ENCODE measurements around the gene MMP24. TPM values are rescaled to one million over a fixed set of nuclear protein-coding genes. Genes with fewer than 3 reads are reported as not detected.

Gene MMP24
- total RNA-seq, 1 experiment from 2014 or later, result 23.0 TPM

DNA sequence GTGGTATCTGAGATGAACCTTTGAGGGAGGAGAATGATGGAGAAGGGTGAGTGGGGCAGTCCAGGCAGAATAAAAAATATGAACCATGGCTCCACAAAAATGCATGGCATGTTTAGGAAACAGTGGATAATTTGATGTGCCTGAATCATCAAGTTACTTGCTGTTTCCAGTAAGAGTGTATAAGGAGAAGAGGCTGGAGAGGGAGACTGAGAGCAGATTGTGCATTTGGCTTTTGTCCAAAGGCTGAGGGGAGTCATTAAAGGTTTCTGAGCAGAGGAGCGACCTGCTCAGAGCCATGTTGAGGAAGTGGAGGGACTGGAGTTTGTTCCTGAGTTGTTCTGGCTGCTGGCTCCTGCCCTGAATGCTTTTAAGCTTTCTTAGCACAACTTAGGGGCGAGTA, 6.1 kb downstream of the MMP24 start:
- no peak overlapping the region for H2AFZ ChIP-seq (ENCODE audit: low read length)
- no peak overlapping the region for H2AK5ac ChIP-seq (ENCODE audit: insufficient read length, low read length)
- Mint-ChIP-seq H3K4me3 (no peak overlapping the region), H3K27me3 (ENCODE audit: low read depth) (peaks cover 2% of the 10 kb centered on the region; the same call in 1 of the 2 replicates), H3K4me1 (peaks cover 3 to 21% of the 10 kb centered on the region in 2 experiments; a peak in 2 of 4 replicates), H3K9me3 (peaks cover 0 to 3% of the 10 kb centered on the region in 2 experiments; a peak in 2 of 5 replicates), H3K27ac (peak overlapping the region in 1 of 3 experiments; percentile 4; a peak in 1 of 7 replicates), H3K36me3 (ENCODE audit: insufficient read depth in 1 of 3, low read depth in 3 of 3) (peaks cover 0 to 14% (median 5%) of the 10 kb centered on the region in 3 experiments; a peak in 4 of 7 replicates)
- H4K91ac ChIP-seq (ENCODE audit: insufficient read length, low read depth, low read length), result no peak overlapping the region
- no peak overlapping the region for H2BK120ac ChIP-seq (ENCODE audit: low read depth, low read length, poor library complexity, severe bottlenecking)
- H3K23ac ChIP-seq (ENCODE audit: insufficient read length, low read depth, low read length), result no peak overlapping the region
- H3K56ac ChIP-seq (ENCODE audit: insufficient read length, low read depth, low read length), result no peak overlapping the region
- no peak overlapping the region for H2BK20ac ChIP-seq (ENCODE audit: low read depth, low read length, poor library complexity, severe bottlenecking)
- no peaks in the 10 kb centered on the region for H3K27me3 ChIP-seq (ENCODE audit: insufficient read depth, low read length)
- no peak overlapping the region for H3K18ac ChIP-seq (ENCODE audit: insufficient read length, low read depth, low read length)
- no peak overlapping the region for H2BK5ac ChIP-seq (ENCODE audit: insufficient read length, low read length)
- H3K23me2 ChIP-seq (ENCODE audit: insufficient read length, low read depth, low read length, poor library complexity, severe bottlenecking), result no peaks in the 10 kb centered on the region
- no peak overlapping the region for H3K14ac ChIP-seq (ENCODE audit: insufficient read depth, low read length)
- WGBS (ENCODE audit: extremely low coverage, insufficient read length, low lambda C conversion rate), result no CpG with 5 or more reads among the region's 2 CpGs
- H4K8ac ChIP-seq (replicated peaks; ENCODE audit: insufficient read length, low read depth, low read length), result no peak overlapping the region
- H4K20me1 ChIP-seq (ENCODE audit: control insufficient read depth, insufficient read depth, insufficient read length), result no peaks in the 10 kb centered on the region
- DNase-seq, result no peak
- H3K9me3 ChIP-seq (ENCODE audit: control insufficient read depth, low read depth, low read length), result no peaks in the 10 kb centered on the region
- no peak overlapping the region for H3K9ac ChIP-seq (ENCODE audit: extremely low read depth, insufficient read length, low read length)
- H3K27ac ChIP-seq (ENCODE audit: insufficient read length, low read depth, low read length), result no peak overlapping the region
- no peaks in the 10 kb centered on the region for H3K79me2 ChIP-seq (ENCODE audit: insufficient read depth, low read length)
- TF ChIP-seq, protein P1, sequence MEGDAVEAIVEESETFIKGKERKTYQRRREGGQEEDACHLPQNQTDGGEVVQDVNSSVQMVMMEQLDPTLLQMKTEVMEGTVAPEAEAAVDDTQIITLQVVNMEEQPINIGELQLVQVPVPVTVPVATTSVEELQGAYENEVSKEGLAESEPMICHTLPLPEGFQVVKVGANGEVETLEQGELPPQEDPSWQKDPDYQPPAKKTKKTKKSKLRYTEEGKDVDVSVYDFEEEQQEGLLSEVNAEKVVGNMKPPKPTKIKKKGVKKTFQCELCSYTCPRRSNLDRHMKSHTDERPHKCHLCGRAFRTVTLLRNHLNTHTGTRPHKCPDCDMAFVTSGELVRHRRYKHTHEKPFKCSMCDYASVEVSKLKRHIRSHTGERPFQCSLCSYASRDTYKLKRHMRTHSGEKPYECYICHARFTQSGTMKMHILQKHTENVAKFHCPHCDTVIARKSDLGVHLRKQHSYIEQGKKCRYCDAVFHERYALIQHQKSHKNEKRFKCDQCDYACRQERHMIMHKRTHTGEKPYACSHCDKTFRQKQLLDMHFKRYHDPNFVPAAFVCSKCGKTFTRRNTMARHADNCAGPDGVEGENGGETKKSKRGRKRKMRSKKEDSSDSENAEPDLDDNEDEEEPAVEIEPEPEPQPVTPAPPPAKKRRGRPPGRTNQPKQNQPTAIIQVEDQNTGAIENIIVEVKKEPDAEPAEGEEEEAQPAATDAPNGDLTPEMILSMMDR (conservative IDR thresholded peaks at IDR 0.05), result no peak
- H2BK15ac ChIP-seq (ENCODE audit: low read depth, low read length), result no peak overlapping the region
- H3K4me1 ChIP-seq (ENCODE audit: insufficient read depth, low read length), result no peaks in the 10 kb centered on the region
- H3K4ac ChIP-seq (ENCODE audit: low read depth, low read length), result no peak overlapping the region
- H4K5ac ChIP-seq (ENCODE audit: insufficient read length, low read depth, low read length), result no peak overlapping the region
- no peaks in the 10 kb centered on the region for H3K79me1 ChIP-seq (ENCODE audit: insufficient read depth, low read depth, low read length, poor library complexity, severe bottlenecking)
- H3T11ph ChIP-seq (ENCODE audit: low read length), result no peak overlapping the region
- no peak overlapping the region for H3K4me2 ChIP-seq (ENCODE audit: insufficient read depth, insufficient read length, low read length)
- H2BK12ac ChIP-seq (ENCODE audit: insufficient read length, low read depth, low read length), result no peak overlapping the region
